OCI-LY1 (cell line): Measurements from ENCODE around the gene TP53RK.

Source experiments
- CTCF ChIP-seq: fragments of 200-600 bp; sonication (generic), shearing (Covaris generic); IDR thresholded peaks from 2 replicates; pipeline ENCODE4 v1.5.1; 2017; ENCODE audit warnings: mild to moderate bottlenecking, antibody characterized with exemption, low read length, moderate library complexity, mixed read lengths
- EZH2 ChIP-seq: fragments of 200-600 bp; sonication (generic), shearing (Covaris generic); IDR thresholded peaks from 2 replicates; pipeline ENCODE4 v1.8.0; 2017; ENCODE audit warnings: borderline replicate concordance, mixed run types, mild to moderate bottlenecking, antibody characterized with exemption, low read length, moderate library complexity, mixed read lengths

GRCh38 chr20:46696791-46697279 is 7.6 kb upstream of the TP53RK start:
- TF ChIP-seq CTCF = no peak
- TF ChIP-seq EZH2 = no peak
